SK-N-SH (cell line): ENCODE measurements around the gene CCDC68.

Experiments
- CTCF ChIP-seq: fragments of 200-600 bp; sonication (generic); IDR thresholded peaks from 2 replicates; pipeline ENCODE4 v1.6.1; 2017; ENCODE audit warnings: antibody characterized with exemption, mild to moderate bottlenecking, moderate library complexity
- EP300 ChIP-seq, 2 experiments: IDR thresholded peaks; 2 replicates each; pipeline versions ENCODE4 v1.4.0 to v1.6.1; 2012; ENCODE audit warnings: borderline replicate concordance in 1 of 2, low read depth in 1 of 2, low read length in 1 of 2
- FOSL2 ChIP-seq: IDR thresholded peaks from 2 replicates; pipeline ENCODE4 v1.4.0; 2012; ENCODE audit warnings: low read depth, mild to moderate bottlenecking, moderate library complexity, borderline replicate concordance
- GABPA ChIP-seq: IDR thresholded peaks from 2 replicates; pipeline ENCODE4 v1.4.0; 2012; ENCODE audit warnings: low read depth, mild to moderate bottlenecking
- MAX ChIP-seq: IDR thresholded peaks from 2 replicates; pipeline ENCODE4 v1.4.0; 2012; ENCODE audit warnings: low read depth
- POLR2AphosphoS5 ChIP-seq: IDR thresholded peaks from 2 replicates; pipeline ENCODE4 v1.6.1; 2012; ENCODE audit warnings: low read depth, low read length
- RAD21 ChIP-seq: IDR thresholded peaks from 2 replicates; pipeline ENCODE4 v1.6.1; 2012; ENCODE audit warnings: mild to moderate bottlenecking, low read length
- SIN3A ChIP-seq: IDR thresholded peaks from 2 replicates; pipeline ENCODE4 v1.6.1; 2012; ENCODE audit warnings: low read depth, mild to moderate bottlenecking, low read length, moderate library complexity, borderline replicate concordance
- YY1 ChIP-seq: IDR thresholded peaks from 2 replicates; pipeline ENCODE4 v1.4.0; 2012; ENCODE audit warnings: low read depth, mild to moderate bottlenecking
- ZBTB33 ChIP-seq: IDR thresholded peaks from 2 replicates; pipeline ENCODE4 v1.4.0; 2012; ENCODE audit warnings: low read depth, borderline replicate concordance
- TF ChIP-seq, protein P1 (sequence below): IDR thresholded peaks from 2 replicates; pipeline ENCODE4 v1.6.1; 2012; ENCODE audit warnings: mild to moderate bottlenecking, low read depth, low read length, moderate library complexity

DNA sequence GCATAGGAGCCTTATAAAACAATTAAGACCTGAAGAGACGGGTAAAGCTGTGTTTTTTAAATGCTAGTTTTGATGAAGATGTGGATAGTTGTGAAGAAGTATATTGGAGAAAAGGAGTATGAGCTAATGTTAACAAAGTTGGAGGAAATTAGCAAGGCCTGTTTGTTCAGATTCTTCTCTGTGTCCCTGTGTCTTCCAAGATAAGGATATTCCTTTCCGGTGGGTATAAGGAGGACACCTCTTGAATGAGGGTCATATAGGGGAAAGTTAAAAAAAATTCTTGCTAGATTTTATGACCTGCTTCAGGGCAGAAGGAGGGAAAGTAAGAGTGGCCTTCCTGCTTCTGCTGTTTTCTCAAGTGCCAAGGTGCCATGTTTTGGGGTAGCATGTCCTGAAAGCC, 59.0 kb downstream of the CCDC68 start:
- TF ChIP-seq EP300 (IDR thresholded peaks at IDR 0.05; ENCODE audit: borderline replicate concordance in 1 of 2, low read depth in 1 of 2, low read length in 1 of 2) (no peak), YY1 (no peak), SIN3A (no peak), CTCF (no peak), POLR2AphosphoS5 (no peak), RAD21 (no peak), MAX (no peak), FOSL2 (no peak), GABPA (no peak), ZBTB33 (no peak)
- TF ChIP-seq, protein P1, sequence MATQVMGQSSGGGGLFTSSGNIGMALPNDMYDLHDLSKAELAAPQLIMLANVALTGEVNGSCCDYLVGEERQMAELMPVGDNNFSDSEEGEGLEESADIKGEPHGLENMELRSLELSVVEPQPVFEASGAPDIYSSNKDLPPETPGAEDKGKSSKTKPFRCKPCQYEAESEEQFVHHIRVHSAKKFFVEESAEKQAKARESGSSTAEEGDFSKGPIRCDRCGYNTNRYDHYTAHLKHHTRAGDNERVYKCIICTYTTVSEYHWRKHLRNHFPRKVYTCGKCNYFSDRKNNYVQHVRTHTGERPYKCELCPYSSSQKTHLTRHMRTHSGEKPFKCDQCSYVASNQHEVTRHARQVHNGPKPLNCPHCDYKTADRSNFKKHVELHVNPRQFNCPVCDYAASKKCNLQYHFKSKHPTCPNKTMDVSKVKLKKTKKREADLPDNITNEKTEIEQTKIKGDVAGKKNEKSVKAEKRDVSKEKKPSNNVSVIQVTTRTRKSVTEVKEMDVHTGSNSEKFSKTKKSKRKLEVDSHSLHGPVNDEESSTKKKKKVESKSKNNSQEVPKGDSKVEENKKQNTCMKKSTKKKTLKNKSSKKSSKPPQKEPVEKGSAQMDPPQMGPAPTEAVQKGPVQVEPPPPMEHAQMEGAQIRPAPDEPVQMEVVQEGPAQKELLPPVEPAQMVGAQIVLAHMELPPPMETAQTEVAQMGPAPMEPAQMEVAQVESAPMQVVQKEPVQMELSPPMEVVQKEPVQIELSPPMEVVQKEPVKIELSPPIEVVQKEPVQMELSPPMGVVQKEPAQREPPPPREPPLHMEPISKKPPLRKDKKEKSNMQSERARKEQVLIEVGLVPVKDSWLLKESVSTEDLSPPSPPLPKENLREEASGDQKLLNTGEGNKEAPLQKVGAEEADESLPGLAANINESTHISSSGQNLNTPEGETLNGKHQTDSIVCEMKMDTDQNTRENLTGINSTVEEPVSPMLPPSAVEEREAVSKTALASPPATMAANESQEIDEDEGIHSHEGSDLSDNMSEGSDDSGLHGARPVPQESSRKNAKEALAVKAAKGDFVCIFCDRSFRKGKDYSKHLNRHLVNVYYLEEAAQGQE, result no peak
